CD4-positive, alpha-beta memory T cell (primary cell): Measurements from ENCODE around the gene SYT12. TPM values are rescaled to one million over a fixed set of nuclear protein-coding genes. Genes with fewer than 3 reads are reported as not detected.
A peak's percentile ranks its signal among the peaks of the same experiment; 100 is the strongest.
"Not testable (repeated sequence)": the region's sequence is repeated elsewhere in the genome, so short reads cannot be mapped to it uniquely, and the experiment has no call there.

Source experiments
- CTCF ChIA-PET: fragments of 350-600 bp; sonication (Branson Sonifier 250); formaldehyde crosslinking; loops from one replicate; lab custom pipeline; 2021; ENCODE audit warnings: inconsistent platforms; ENCODE audit not compliant: partially characterized antibody; lab: Charles Lee
- POLR2A ChIA-PET: fragments of 350-600 bp; sonication (Branson Sonifier 250); formaldehyde crosslinking; loops from one replicate; lab custom pipeline; 2021; ENCODE audit not compliant: partially characterized antibody; lab: Charles Lee
- DNase-seq, 5 donors: peaks; one replicate each; pipeline versions ENCODE4 v3.0.0 to v3.0.0-alpha.2; 2020 to 2022; ENCODE audit warnings: mixed read lengths in 1 of 5
- H3K27ac ChIP-seq: one replicate; pipeline ENCODE4 v1.7.0; 2013; ENCODE audit warnings: low read depth, low read length
- H3K27me3 ChIP-seq: 2 replicates; pipeline ENCODE4 v1.7.0; 2013; ENCODE audit warnings: mild to moderate bottlenecking, low read length, moderate library complexity; ENCODE audit not compliant: insufficient read depth
- H3K36me3 ChIP-seq: 2 replicates; pipeline ENCODE4 v1.7.0; 2013; ENCODE audit warnings: mild to moderate bottlenecking, low read length, moderate library complexity; ENCODE audit not compliant: insufficient read depth
- H3K4me1 ChIP-seq: 2 replicates; pipeline ENCODE4 v1.7.0; 2013; ENCODE audit warnings: mild to moderate bottlenecking, low read length, moderate library complexity; ENCODE audit not compliant: insufficient read depth
- H3K4me3 ChIP-seq, 2 donors: one replicate each; pipeline ENCODE4 v1.7.0; 2013; ENCODE audit warnings: low read length in 2 of 2, mild to moderate bottlenecking in 1 of 2
- H3K9me3 ChIP-seq, 2 donors: one replicate each; pipeline ENCODE4 v1.7.0; 2013; ENCODE audit warnings: low read length in 2 of 2, control low read depth in 1 of 2; ENCODE audit not compliant: control insufficient read depth in 1 of 2
- H3K27ac Mint-ChIP-seq, 7 donors: one replicate each; pipeline ENCODE4 v1.8.0; 2020 to 2021; ENCODE audit warnings: mixed read lengths in 7 of 7, mild to moderate bottlenecking in 6 of 7, inconsistent platforms in 3 of 7, moderate library complexity in 3 of 7
- H3K27me3 Mint-ChIP-seq, 2 donors: one replicate each; pipeline ENCODE4 v1.8.0; 2020 to 2021; ENCODE audit warnings: mixed read lengths in 2 of 2
- H3K36me3 Mint-ChIP-seq, 2 donors: one replicate each; pipeline ENCODE4 v1.8.0; 2020 to 2021; ENCODE audit warnings: mixed read lengths in 2 of 2, inconsistent platforms in 1 of 2, mild to moderate bottlenecking in 1 of 2
- H3K4me1 Mint-ChIP-seq, 4 donors: one replicate each; pipeline ENCODE4 v1.8.0; 2020 to 2021; ENCODE audit warnings: mixed read lengths in 4 of 4, mild to moderate bottlenecking in 1 of 4
- H3K4me3 Mint-ChIP-seq, 8 donors: one replicate each; pipeline ENCODE4 v1.8.0; 2020 to 2021; ENCODE audit warnings: mixed read lengths in 8 of 8, mild to moderate bottlenecking in 7 of 8, moderate library complexity in 6 of 8, inconsistent platforms in 3 of 8
- H3K9me3 Mint-ChIP-seq, 8 donors: one replicate each; pipeline ENCODE4 v1.8.0; 2020 to 2021; ENCODE audit warnings: mixed read lengths in 8 of 8, mild to moderate bottlenecking in 5 of 8, inconsistent platforms in 3 of 8, moderate library complexity in 1 of 8
- intact Hi-C: fragments of 100-400 bp; cut with micrococcal nuclease; formaldehyde crosslinking; loops from one replicate; pipeline ENCODE4 v1.15.1; 2023
- polyA plus RNA-seq, 2 donors: library from polyadenylated mRNA; unstranded; fragments of 300-500 nt; fragmentation: Illumina TruSeq; gene quantifications; one replicate each; pipeline ENCODE4 v1.2.3, GENCODE V29; 2021
- total RNA-seq, 2 experiments: library from RNA; stranded (reverse); gene quantifications; one replicate each; pipeline ENCODE4 v1.2.3, GENCODE V29; 2021

Gene SYT12
- total and polyA plus RNA-seq, 4 experiments from 2014 or later: not detected

DNA sequence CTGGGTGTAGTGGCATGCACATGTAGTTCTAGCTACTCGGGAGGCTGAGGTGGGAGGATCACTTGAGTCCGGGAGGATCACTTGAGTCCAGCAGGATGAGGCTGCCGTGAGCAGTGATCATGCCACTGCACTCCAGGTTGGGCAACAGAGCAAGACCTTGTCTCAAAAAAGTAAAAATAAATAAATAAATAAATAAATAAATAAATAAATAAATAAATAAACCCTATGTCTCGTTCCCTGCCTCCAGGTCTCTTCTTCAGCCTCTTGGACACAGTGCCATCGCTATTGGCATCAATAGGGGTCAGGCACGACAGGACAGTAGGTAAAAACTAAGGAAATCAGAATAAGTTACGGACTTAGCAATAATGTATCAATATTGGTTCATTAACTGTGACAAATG is 23.4 kb upstream of the SYT12 start:
- intact Hi-C loops: no loop called here
- Histone ChIP-seq H3K36me3 (no peaks in the 10 kb centered on the region), H3K9me3 (no peaks in the 10 kb centered on the region), H3K27ac (no peak overlapping the region), H3K4me3 (no peak overlapping the region), H3K4me1 (no peaks in the 10 kb centered on the region), H3K27me3 (no peaks in the 10 kb centered on the region)
- Mint-ChIP-seq H3K4me1 (no peaks in the 10 kb centered on the region), H3K4me3 (no peak overlapping the region), H3K27me3 (peaks cover 2 to 5% of the 10 kb centered on the region in 2 donors), H3K36me3 (no peaks in the 10 kb centered on the region), H3K9me3 (no peaks in the 10 kb centered on the region), H3K27ac (no peak overlapping the region)
- ChIA-PET POLR2A (no interaction called here), CTCF (no interaction called here)
- DNase-seq: no peak

DNA sequence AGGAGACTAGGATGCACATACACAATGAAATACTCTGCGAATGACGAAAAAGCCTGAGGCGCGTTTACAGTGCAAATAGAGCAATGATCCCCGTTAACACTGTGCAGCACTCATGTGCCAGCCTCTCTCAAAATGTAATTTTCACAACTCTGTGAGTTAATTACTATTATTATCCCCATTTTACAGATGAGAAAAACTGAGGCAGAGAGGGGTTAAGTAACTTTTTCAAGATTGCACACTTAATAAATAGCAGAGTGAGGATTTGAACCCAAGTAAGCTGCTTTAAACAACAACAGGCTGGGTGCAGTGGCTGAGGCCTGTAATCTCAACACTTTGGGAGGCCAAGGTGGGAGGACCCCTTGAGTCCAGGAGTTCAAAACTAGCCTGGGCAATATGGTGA is 21.6 kb upstream of the SYT12 start:
- peaks cover 0 to 3% (median 1%) of the 10 kb centered on the region in 4 donors for H3K4me1 Mint-ChIP-seq
- Histone ChIP-seq H3K27me3 (no peaks in the 10 kb centered on the region), H3K36me3 (no peaks in the 10 kb centered on the region), H3K4me3 (no peak overlapping the region), H3K4me1 (no peaks in the 10 kb centered on the region), H3K9me3 (no peaks in the 10 kb centered on the region), H3K27ac (no peak overlapping the region)
- intact Hi-C loops: no loop called here
- peaks cover 2 to 5% of the 10 kb centered on the region in 2 donors for H3K27me3 Mint-ChIP-seq
- H3K36me3 Mint-ChIP-seq: no peaks in the 10 kb centered on the region
- DNase-seq: no peak
- H3K9me3 Mint-ChIP-seq: no peaks in the 10 kb centered on the region
- POLR2A ChIA-PET: no interaction called here
- H3K4me3 Mint-ChIP-seq: no peak overlapping the region
- CTCF ChIA-PET: no interaction called here
- no peak overlapping the region for H3K27ac Mint-ChIP-seq

DNA sequence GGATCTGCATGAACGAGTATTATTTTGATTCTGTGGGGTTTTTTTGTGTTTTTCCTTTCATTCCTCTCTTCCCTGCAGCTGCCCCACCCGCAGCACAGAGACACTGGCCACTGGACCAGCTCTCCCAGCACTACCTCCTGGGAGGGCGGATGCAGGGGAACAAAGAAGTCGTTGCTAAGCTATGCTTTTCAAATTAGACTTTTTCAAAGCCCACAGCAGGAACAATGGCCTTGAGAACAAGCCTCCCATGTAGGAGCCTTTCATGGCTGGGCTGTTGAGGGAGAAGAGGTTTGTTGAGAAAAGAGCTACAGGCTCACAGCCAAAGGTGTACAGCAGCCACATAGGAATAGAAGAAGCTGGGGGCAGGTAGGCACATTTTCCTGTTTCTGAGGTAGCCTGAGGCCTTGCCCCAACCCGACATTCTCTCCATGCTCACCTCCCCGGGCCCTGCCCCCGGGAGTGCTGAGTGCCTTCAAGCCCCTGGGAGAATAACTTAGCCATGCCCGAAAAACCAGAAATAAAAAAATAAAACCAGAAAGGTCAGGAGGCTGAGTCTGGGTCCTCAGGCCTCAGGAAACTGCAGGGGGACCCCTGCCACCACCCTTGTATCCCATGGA is 20.5 kb upstream of the SYT12 start:
- no peak for DNase-seq
- H3K36me3 Mint-ChIP-seq: no peaks in the 10 kb centered on the region
- H3K27me3 Mint-ChIP-seq: peaks cover 0 to 2% of the 10 kb centered on the region in 2 donors
- no peak overlapping the region for H3K4me3 Mint-ChIP-seq
- Histone ChIP-seq H3K9me3 (no peaks in the 10 kb centered on the region), H3K27ac (no peak overlapping the region), H3K27me3 (no peaks in the 10 kb centered on the region), H3K4me1 (no peaks in the 10 kb centered on the region), H3K4me3 (no peak overlapping the region), H3K36me3 (no peaks in the 10 kb centered on the region)
- no peaks in the 10 kb centered on the region for H3K9me3 Mint-ChIP-seq
- intact Hi-C loops: no loop called here
- CTCF ChIA-PET: no interaction called here
- H3K27ac Mint-ChIP-seq: no peak overlapping the region
- H3K4me1 Mint-ChIP-seq: peaks cover 0 to 5% (median 1%) of the 10 kb centered on the region in 4 donors
- POLR2A ChIA-PET: no interaction called here

DNA sequence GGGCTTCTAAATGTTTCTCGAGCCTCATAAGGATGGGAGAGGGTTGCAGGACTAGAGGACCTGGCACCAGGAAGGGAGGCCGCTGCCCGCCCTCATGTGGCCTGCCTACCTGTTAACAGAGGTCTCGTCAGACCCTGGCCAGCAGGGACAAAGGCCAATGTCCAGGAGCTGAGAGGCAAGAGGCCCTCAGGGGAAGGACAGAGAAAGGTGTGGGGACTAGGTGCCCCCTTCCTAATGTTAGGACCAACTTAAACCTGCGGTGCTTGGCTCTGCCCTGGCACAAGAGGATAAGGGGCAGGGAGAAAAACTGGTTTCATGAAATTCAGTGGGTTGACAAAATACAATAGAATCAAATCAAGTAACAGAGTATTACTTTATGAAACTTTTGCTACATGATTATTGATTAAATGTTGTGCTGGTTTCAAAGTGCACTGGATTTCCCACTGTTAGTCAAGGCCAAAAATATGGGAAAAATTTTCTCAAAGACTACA is 20.0 kb upstream of the SYT12 start:
- H3K4me1 ChIP-seq: no peaks in the 10 kb centered on the region
- no peak for DNase-seq
- H3K27me3 Mint-ChIP-seq: no peaks in the 10 kb centered on the region
- ChIA-PET CTCF (no interaction called here), POLR2A (no interaction called here)
- H3K36me3 ChIP-seq: no peaks in the 10 kb centered on the region
- no peak overlapping the region for H3K4me3 Mint-ChIP-seq
- no peaks in the 10 kb centered on the region for H3K36me3 Mint-ChIP-seq
- no peaks in the 10 kb centered on the region for H3K9me3 ChIP-seq
- peaks cover 0 to 5% (median 1%) of the 10 kb centered on the region in 4 donors for H3K4me1 Mint-ChIP-seq
- intact Hi-C loops: no loop called here
- H3K27ac Mint-ChIP-seq: no peak overlapping the region
- no peak overlapping the region for H3K4me3 ChIP-seq
- H3K9me3 Mint-ChIP-seq: no peaks in the 10 kb centered on the region
- no peak overlapping the region for H3K27ac ChIP-seq
- H3K27me3 ChIP-seq: no peaks in the 10 kb centered on the region

DNA sequence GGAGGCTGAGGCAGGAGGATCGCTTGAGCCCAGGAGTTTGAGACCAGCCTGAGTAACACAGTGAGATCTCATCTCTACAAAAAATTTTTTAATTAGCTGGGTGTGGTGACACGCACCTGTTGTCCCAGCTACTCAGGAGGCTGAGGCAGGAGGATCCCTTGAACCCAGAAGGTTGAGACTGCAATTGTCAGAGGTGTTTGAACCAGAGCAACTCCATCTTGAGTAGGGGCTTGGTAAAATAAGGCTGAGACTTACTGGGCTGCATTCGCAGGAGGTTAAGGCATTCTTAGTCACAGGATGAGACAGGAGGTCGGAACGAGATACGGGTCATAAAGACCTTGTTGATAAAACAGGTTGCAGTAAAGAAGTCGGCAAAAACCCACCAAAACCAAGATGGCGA is 17.7 kb upstream of the SYT12 start:
- POLR2A ChIA-PET, intact Hi-C loops: not testable (repeated sequence)
- CTCF ChIA-PET: interaction anchor here (0.6 kb wide), 1 partner anchor 1205 kb away, joined by 3 read pairs; no protein-coding TSS in a partner anchor

DNA sequence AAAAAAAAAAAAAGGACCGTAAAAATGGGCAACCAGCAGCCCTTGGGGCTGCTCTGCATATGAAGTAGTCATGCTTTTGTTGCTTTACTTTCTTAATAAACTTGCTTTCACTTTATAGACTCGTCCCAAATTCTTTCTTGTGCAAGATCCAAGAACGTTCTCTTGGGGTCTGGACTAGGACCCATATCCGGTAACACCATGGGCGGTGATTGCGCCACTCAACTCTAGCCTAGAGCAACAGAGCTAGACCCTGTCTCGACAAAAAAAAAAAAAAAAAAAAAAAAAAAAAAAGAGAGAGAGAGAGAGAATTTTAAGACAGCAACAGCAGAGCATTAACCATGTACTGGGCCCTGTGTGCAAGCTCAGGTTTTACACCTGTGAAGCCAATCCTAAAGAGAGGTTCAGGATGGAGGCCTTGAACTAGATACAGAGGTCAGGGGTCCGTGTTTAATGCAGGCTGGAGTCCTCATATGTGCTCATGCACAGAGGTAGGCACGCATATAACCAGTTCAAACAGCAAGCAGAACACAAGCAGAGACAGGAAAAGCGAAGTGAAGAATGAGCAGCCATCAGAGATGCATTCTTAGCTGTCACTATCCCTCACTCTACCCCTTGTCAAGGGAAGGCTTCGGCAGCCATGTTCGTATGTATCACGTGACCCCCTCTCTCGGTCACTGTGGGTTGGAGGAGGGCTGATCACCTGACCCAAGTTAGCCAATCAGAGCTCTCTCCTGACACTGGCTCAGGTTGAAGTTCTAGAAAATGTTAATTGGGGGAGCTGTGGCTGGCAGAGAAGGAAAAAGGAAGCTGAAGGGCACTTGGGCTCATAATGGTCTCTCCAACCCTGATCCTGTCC is 16.7 kb upstream of the SYT12 start:
- DNase-seq: peak in 1 of 5 donors; percentile 19
- peaks cover 0 to 1% of the 10 kb centered on the region in 2 donors for H3K27me3 Mint-ChIP-seq

More for the DNA sequence above, 17.7 kb upstream of the SYT12 start:
- H3K9me3 ChIP-seq, H3K27me3 ChIP-seq, H3K27ac ChIP-seq, H3K36me3 ChIP-seq, H3K4me1 Mint-ChIP-seq, H3K9me3 Mint-ChIP-seq, H3K4me1 ChIP-seq, H3K4me3 ChIP-seq, DNase-seq, H3K27me3 Mint-ChIP-seq, H3K36me3 Mint-ChIP-seq: not testable (repeated sequence)
- peak overlapping the region in 1 of 7 donors; percentile 59 for H3K27ac Mint-ChIP-seq
- H3K4me3 Mint-ChIP-seq: peak overlapping the region in 1 of 8 donors; percentile 12

DNA sequence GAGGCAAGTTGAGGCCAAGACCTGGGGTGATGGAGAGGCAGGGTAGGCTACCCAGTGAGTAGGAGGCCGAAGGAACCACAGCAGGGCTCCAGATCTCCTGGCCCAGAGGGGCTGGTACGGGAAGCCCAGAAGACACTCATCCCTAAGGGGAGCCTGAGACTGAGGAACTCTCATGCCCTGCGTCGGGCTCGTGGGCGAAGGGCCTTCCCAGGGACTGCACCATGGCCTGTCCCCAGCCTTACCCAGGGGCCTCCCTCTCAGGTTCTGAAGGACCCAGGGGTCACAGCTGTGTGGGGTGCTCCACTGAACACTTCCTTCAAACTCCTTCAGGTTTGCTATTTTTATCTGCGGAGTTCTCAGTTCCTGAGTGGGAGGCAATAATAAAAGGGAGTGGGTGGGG is 15.8 kb upstream of the SYT12 start:
- no peaks in the 10 kb centered on the region for H3K36me3 Mint-ChIP-seq
- ChIA-PET POLR2A (no interaction called here), CTCF (interaction anchor here (1.5 kb wide), 1 partner anchor 27 kb away, joined by 3 read pairs; no protein-coding TSS in a partner anchor)
- H3K27me3 ChIP-seq: no peaks in the 10 kb centered on the region
- no peaks in the 10 kb centered on the region for H3K4me1 ChIP-seq
- H3K4me3 ChIP-seq: no peak overlapping the region
- H3K9me3 Mint-ChIP-seq: no peaks in the 10 kb centered on the region
- H3K9me3 ChIP-seq: no peaks in the 10 kb centered on the region
- H3K27ac Mint-ChIP-seq: no peak overlapping the region
- H3K4me3 Mint-ChIP-seq: no peak overlapping the region
- H3K4me1 Mint-ChIP-seq: peaks cover 0 to 5% (median 1%) of the 10 kb centered on the region in 4 donors
- DNase-seq: no peak
- H3K36me3 ChIP-seq: no peaks in the 10 kb centered on the region
- H3K27me3 Mint-ChIP-seq: peaks cover 0 to 1% of the 10 kb centered on the region in 2 donors
- intact Hi-C loops: no loop called here
- no peak overlapping the region for H3K27ac ChIP-seq

More for the DNA sequence above, 16.7 kb upstream of the SYT12 start:
- POLR2A ChIA-PET: no interaction called here
- H3K4me3 Mint-ChIP-seq: no peak overlapping the region
- H3K9me3 ChIP-seq: no peaks in the 10 kb centered on the region
- no peak overlapping the region for H3K4me3 ChIP-seq
- no peak overlapping the region for H3K27ac ChIP-seq
- H3K36me3 ChIP-seq: no peaks in the 10 kb centered on the region
- H3K4me1 Mint-ChIP-seq: peaks cover 0 to 5% (median 1%) of the 10 kb centered on the region in 4 donors
- H3K36me3 Mint-ChIP-seq: no peaks in the 10 kb centered on the region
- no peaks in the 10 kb centered on the region for H3K9me3 Mint-ChIP-seq
- intact Hi-C loops: no loop called here
- H3K27me3 ChIP-seq: no peaks in the 10 kb centered on the region
- H3K27ac Mint-ChIP-seq: no peak overlapping the region
- CTCF ChIA-PET: interaction anchor here (1.5 kb wide), 1 partner anchor 26 kb away, joined by 3 read pairs; no protein-coding TSS in a partner anchor
- no peaks in the 10 kb centered on the region for H3K4me1 ChIP-seq
